ENCODE measurements around the gene TYW1B.
"Not testable (repeated sequence)": the region's sequence is repeated elsewhere in the genome, so short reads cannot be mapped to it uniquely, and the experiment has no call there.

- TF ChIP-seq CTCF (IDR thresholded peaks at IDR 0.05; ENCODE audit: extremely low read depth in 1 of 2, insufficient read depth in 1 of 2, low read depth in 1 of 2, low read length in 2 of 2); JUN (IDR thresholded peaks at IDR 0.05; ENCODE audit: borderline replicate concordance, insufficient read depth, insufficient read length, low read depth); EZH2 (IDR thresholded peaks at IDR 0.05; ENCODE audit: borderline replicate concordance, low read depth, low read length, severe bottlenecking); MAX (IDR thresholded peaks at IDR 0.05; ENCODE audit: insufficient read depth, insufficient read length); POLR2A (IDR thresholded peaks at IDR 0.05; ENCODE audit: low read depth, low read length); POLR2AphosphoS5 (IDR thresholded peaks at IDR 0.05; ENCODE audit: insufficient read depth, low read depth, low read length); FOS (IDR thresholded peaks at IDR 0.05; ENCODE audit: borderline replicate concordance, insufficient read depth, low read length); MYC (IDR thresholded peaks at IDR 0.05; ENCODE audit: low read depth, low read length): not testable (repeated sequence)
Observed at GRCh38 chr7:72536038-72536437, 292.0 kb downstream of the TYW1B start.
